ENCODE data around the gene SPIRE2. TPM values are rescaled to one million over a fixed set of nuclear protein-coding genes. Genes with fewer than 3 reads are reported as not detected.

Gene SPIRE2
- total and polyA plus RNA-seq, 2 of the 13 experiments (the other 11 are each of a cell fraction or from before 2014, with no cell fraction given), result 13.3 to 37.5 TPM

GRCh38 chr16:89873972-89874689, 45.9 kb downstream of the SPIRE2 start (continued):
- TF ChIP-seq ZNF136 (CRISPR knock-in tag; IDR thresholded peaks at IDR 0.05; ENCODE audit: low read depth) (peak; percentile 34; the same call in 1 of the 2 replicates), IKZF4 (CRISPR knock-in tag; IDR thresholded peaks at IDR 0.05; ENCODE audit: borderline replicate concordance, low read depth, not compliant biosample characterization) (peak; percentile 36), HINFP (CRISPR knock-in tag; IDR thresholded peaks at IDR 0.05; ENCODE audit: low read depth) (peak; percentile 97), ZNF710 (CRISPR knock-in tag; IDR thresholded peaks at IDR 0.05; ENCODE audit: borderline replicate concordance) (no peak; the same call in 1 of the 2 replicates), ZNF235 (CRISPR knock-in tag; IDR thresholded peaks at IDR 0.05; ENCODE audit: borderline replicate concordance) (no peak), GABPB1 (CRISPR knock-in tag; IDR thresholded peaks at IDR 0.05) (peak; percentile 47), ZC3H13 (CRISPR knock-in tag; IDR thresholded peaks at IDR 0.05) (no peak; the same call in 1 of the 2 replicates), TCF12 (IDR thresholded peaks at IDR 0.05) (no peak), TCF12 (CRISPR knock-in tag; IDR thresholded peaks at IDR 0.05) (no peak), ZNF724P (CRISPR knock-in tag; IDR thresholded peaks at IDR 0.05; ENCODE audit: borderline replicate concordance) (0 out of 2 replicates have a peak, but pooled peaks have one; percentile 44), RELA (CRISPR knock-in tag; IDR thresholded peaks at IDR 0.05) (no peak), RFXANK (CRISPR knock-in tag; IDR thresholded peaks at IDR 0.05) (no peak), NFYC (CRISPR knock-in tag; IDR thresholded peaks at IDR 0.05) (no peak), SP2 (CRISPR knock-in tag; IDR thresholded peaks at IDR 0.05) (no peak), ZNF280B (CRISPR knock-in tag; IDR thresholded peaks at IDR 0.05; ENCODE audit: borderline replicate concordance) (no peak), ATF6 (CRISPR knock-in tag; conservative IDR thresholded peaks at IDR 0.05) (no peak), ZNF10 (CRISPR knock-in tag; IDR thresholded peaks at IDR 0.05; ENCODE audit: borderline replicate concordance, low read depth) (no peak), ZNF792 (CRISPR knock-in tag; IDR thresholded peaks at IDR 0.05) (no peak), SNAPC2 (CRISPR knock-in tag; IDR thresholded peaks at IDR 0.05) (no peak)
- TF ChIP-seq, protein P1, sequence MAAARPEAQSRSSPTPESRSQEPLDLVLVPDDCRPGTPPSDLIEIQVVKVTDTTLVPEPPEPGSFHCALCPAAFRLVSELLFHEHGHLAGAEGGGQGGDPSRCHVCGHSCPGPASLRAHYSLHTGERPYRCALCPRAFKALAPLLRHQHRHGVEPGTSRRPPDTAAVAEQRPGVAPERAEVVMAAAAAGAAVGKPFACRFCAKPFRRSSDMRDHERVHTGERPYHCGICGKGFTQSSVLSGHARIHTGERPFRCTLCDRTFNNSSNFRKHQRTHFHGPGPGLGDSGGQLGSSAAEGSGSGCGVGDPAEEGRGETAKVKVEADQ (CRISPR knock-in tag; IDR thresholded peaks at IDR 0.05; ENCODE audit: borderline replicate concordance), result 0 out of 2 replicates have a peak, but pooled peaks have one; percentile 48
- TF ChIP-seq, protein P2, sequence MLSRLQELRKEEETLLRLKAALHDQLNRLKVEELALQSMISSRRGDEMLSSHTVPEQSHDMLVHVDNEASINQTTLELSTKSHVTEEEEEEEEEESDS (CRISPR knock-in tag; IDR thresholded peaks at IDR 0.05; ENCODE audit: borderline replicate concordance), result no peak

Measured in HepG2 (cell line).